Smooth muscle cell (in vitro differentiated cells): ENCODE data around the gene NEDD4L. TPM values are rescaled to one million over a fixed set of nuclear protein-coding genes. Genes with fewer than 3 reads are reported as not detected.

Experiments used
- DNase-seq: peaks from one replicate; lab custom pipeline; 2025; ENCODE audit not compliant: unreplicated experiment; lab: John Stamatoyannopoulos, UW
- H2AFZ ChIP-seq: fragments of 200-600 bp; sonication (generic); 2 replicates; pipeline ENCODE4 v1.6.0; 2016; ENCODE audit warnings: antibody characterized with exemption, low read depth, mild to moderate bottlenecking
- H3F3A ChIP-seq: fragments of 200-600 bp; sonication (generic); 2 replicates; pipeline ENCODE4 v1.6.0; 2017; ENCODE audit warnings: antibody characterized with exemption, low read depth
- H3K27ac ChIP-seq: fragments of 200-600 bp; sonication (generic); 2 replicates; pipeline ENCODE4 v1.5.1; 2016; ENCODE audit warnings: low read depth, mild to moderate bottlenecking
- H3K27me3 ChIP-seq: fragments of 200-600 bp; sonication (generic); 2 replicates; pipeline ENCODE4 v1.6.1; 2016; ENCODE audit warnings: low read depth, mild to moderate bottlenecking
- H3K36me3 ChIP-seq: fragments of 200-600 bp; sonication (generic); 2 replicates; pipeline ENCODE4 v1.5.1; 2016; ENCODE audit warnings: low read depth
- H3K4me1 ChIP-seq: fragments of 200-600 bp; sonication (generic); 2 replicates; pipeline ENCODE4 v1.5.1; 2016; ENCODE audit warnings: low read depth
- H3K4me2 ChIP-seq: fragments of 200-600 bp; sonication (generic); 2 replicates; pipeline ENCODE4 v1.6.0; 2016; ENCODE audit warnings: mild to moderate bottlenecking
- H3K4me3 ChIP-seq: fragments of 200-600 bp; sonication (generic); 2 replicates; pipeline ENCODE4 v1.5.1; 2016; ENCODE audit warnings: mild to moderate bottlenecking
- H3K79me2 ChIP-seq: fragments of 200-600 bp; sonication (generic); 2 replicates; pipeline ENCODE4 v1.6.0; 2016; ENCODE audit warnings: low read depth, mild to moderate bottlenecking
- H3K9ac ChIP-seq: fragments of 200-600 bp; sonication (generic); 2 replicates; pipeline ENCODE4 v1.6.0; 2016; ENCODE audit warnings: low read depth
- H3K9me3 ChIP-seq: fragments of 200-600 bp; sonication (generic); replicated peaks from 2 replicates; pipeline ENCODE4 v1.5.1; 2016; ENCODE audit warnings: low read depth
- H4K20me1 ChIP-seq: fragments of 200-600 bp; sonication (generic); 2 replicates; pipeline ENCODE4 v1.6.0; 2016; ENCODE audit warnings: low read depth
- CTCF ChIP-seq: fragments of 200-600 bp; sonication (generic); IDR thresholded peaks from 2 replicates; pipeline ENCODE4 v1.5.1; 2017; ENCODE audit warnings: borderline replicate concordance, mild to moderate bottlenecking, antibody characterized with exemption; ENCODE audit not compliant: insufficient read depth, poor library complexity, severe bottlenecking
- WGBS: methylation state at CpG from one replicate; pipeline ENCODE4 v1.1.7; 2016; ENCODE audit warnings: low lambda C conversion rate; 5-methylcytosine and 5-hydroxymethylcytosine counted together
- polyA plus RNA-seq: library from polyadenylated mRNA; unstranded; fragments of >200 nt; fragmentation: Nextera tagmentation; extraction: Ambion mirVana; gene quantifications from 2 replicates; pipeline ENCODE4 v1.2.1, GENCODE V29; 2016
- total RNA-seq: library from RNA; depleted of rRNA; stranded (reverse); fragments of >200 nt; gene quantifications from 2 replicates; pipeline ENCODE4 v1.2.3, GENCODE V29; 2014

Gene NEDD4L
- total and polyA plus RNA-seq, 2 experiments from 2014 or later, result 8.7 to 41.3 TPM

GRCh38 chr18:58091099-58091611, 47.1 kb downstream of the NEDD4L start:
- Histone ChIP-seq H3K4me1 (no peaks in the 10 kb centered on the region), H3K36me3 (no peaks in the 10 kb centered on the region), H3K27ac (no peak overlapping the region), H3K9ac (no peak overlapping the region), H3K79me2 (no peaks in the 10 kb centered on the region), H3K4me3 (no peak overlapping the region), H3K9me3 (no peaks in the 10 kb centered on the region), H3F3A (no peaks in the 10 kb centered on the region), H3K4me2 (no peak overlapping the region), H4K20me1 (no peaks in the 10 kb centered on the region), H2AFZ (no peak overlapping the region), H3K27me3 (no peaks in the 10 kb centered on the region)
- 98% methylated on average over 2 of the region's 2 CpGs for WGBS
- TF ChIP-seq CTCF, result no peak
- DNase-seq, result no peak

- Histone ChIP-seq H4K20me1 (no peaks in the 10 kb centered on the region), H3K79me2 (no peaks in the 10 kb centered on the region), H3K36me3 (no peaks in the 10 kb centered on the region), H3K27me3 (no peaks in the 10 kb centered on the region), H3K4me1 (no peaks in the 10 kb centered on the region), H3K9me3 (no peaks in the 10 kb centered on the region), H3K27ac (no peak overlapping the region), H3F3A (no peaks in the 10 kb centered on the region), H3K4me3 (no peak overlapping the region), H3K9ac (no peak overlapping the region), H3K4me2 (no peak overlapping the region), H2AFZ (no peak overlapping the region)
- WGBS, result 84% methylated on average over 7 of the region's 7 CpGs
- no peak for TF ChIP-seq CTCF
- no peak for DNase-seq
Measured at GRCh38 chr18:58093311-58093803, 49.3 kb downstream of the NEDD4L start.

- no peaks in the 10 kb centered on the region for H3K79me2 ChIP-seq
- H3K36me3 ChIP-seq, result no peaks in the 10 kb centered on the region
- H4K20me1 ChIP-seq, result no peaks in the 10 kb centered on the region
- H3K9ac ChIP-seq, result no peak overlapping the region
- TF ChIP-seq CTCF, result no peak
- no peaks in the 10 kb centered on the region for H3F3A ChIP-seq
- H3K4me3 ChIP-seq, result no peak overlapping the region
- no peaks in the 10 kb centered on the region for H3K4me1 ChIP-seq
- no peak for DNase-seq
- WGBS, result 56% methylated on average over 8 of the region's 8 CpGs
- H2AFZ ChIP-seq, result no peak overlapping the region
- H3K4me2 ChIP-seq, result no peak overlapping the region
- no peaks in the 10 kb centered on the region for H3K9me3 ChIP-seq
- no peaks in the 10 kb centered on the region for H3K27me3 ChIP-seq
- no peak overlapping the region for H3K27ac ChIP-seq
Measured at GRCh38 chr18:58095222-58095621, 51.2 kb downstream of the NEDD4L start.

- DNase-seq, result no peak
- Histone ChIP-seq H3K27ac (no peak overlapping the region), H3K36me3 (no peaks in the 10 kb centered on the region), H3K4me3 (no peak overlapping the region), H3K79me2 (no peaks in the 10 kb centered on the region), H2AFZ (no peak overlapping the region), H3K27me3 (no peaks in the 10 kb centered on the region), H3K9me3 (no peaks in the 10 kb centered on the region), H3F3A (no peaks in the 10 kb centered on the region), H3K9ac (no peak overlapping the region), H4K20me1 (no peaks in the 10 kb centered on the region), H3K4me1 (no peaks in the 10 kb centered on the region), H3K4me2 (no peak overlapping the region)
- no peak for TF ChIP-seq CTCF
- 97% methylated on average over 2 of the region's 2 CpGs for WGBS
Measured at GRCh38 chr18:58095655-58096054, 51.6 kb downstream of the NEDD4L start.
